ENCODE results near the gene RBP7.
"Not testable (repeated sequence)": the region's sequence is repeated elsewhere in the genome, so short reads cannot be mapped to it uniquely, and the experiment has no call there.

The RBP7 gene

DNA sequence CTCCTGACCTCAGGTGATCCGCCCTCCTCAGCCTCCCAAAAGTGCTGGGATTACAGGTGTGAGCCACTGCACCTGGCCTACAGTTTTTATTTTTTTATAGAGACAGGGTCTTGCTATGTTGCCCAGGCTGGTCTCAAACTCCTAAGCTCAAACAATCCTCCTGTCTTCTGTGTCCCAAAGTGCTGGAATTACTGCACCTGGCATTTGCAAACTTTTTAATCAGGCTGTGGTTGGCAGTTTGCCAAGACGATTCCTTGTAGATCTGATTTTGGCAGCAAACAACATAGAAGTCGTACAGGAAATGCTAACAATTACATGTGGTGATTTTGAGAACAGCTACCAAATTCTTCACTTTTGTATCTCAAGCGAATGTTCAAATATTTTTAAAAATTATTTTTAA lies 10.1 kb downstream of the RBP7 start:
- Mint-ChIP-seq H3K27ac (no peak overlapping the region), H3K4me1 (no peaks in the 10 kb centered on the region), H3K36me3 (ENCODE audit: low read depth) (no peaks in the 10 kb centered on the region), H3K27me3 (ENCODE audit: low read depth, poor library complexity) (peaks cover 32% of the 10 kb centered on the region), H3K9me3 (no peaks in the 10 kb centered on the region), H3K4me3 (no peak overlapping the region)
- DNase-seq: no peak
- TF ChIP-seq, protein P1, sequence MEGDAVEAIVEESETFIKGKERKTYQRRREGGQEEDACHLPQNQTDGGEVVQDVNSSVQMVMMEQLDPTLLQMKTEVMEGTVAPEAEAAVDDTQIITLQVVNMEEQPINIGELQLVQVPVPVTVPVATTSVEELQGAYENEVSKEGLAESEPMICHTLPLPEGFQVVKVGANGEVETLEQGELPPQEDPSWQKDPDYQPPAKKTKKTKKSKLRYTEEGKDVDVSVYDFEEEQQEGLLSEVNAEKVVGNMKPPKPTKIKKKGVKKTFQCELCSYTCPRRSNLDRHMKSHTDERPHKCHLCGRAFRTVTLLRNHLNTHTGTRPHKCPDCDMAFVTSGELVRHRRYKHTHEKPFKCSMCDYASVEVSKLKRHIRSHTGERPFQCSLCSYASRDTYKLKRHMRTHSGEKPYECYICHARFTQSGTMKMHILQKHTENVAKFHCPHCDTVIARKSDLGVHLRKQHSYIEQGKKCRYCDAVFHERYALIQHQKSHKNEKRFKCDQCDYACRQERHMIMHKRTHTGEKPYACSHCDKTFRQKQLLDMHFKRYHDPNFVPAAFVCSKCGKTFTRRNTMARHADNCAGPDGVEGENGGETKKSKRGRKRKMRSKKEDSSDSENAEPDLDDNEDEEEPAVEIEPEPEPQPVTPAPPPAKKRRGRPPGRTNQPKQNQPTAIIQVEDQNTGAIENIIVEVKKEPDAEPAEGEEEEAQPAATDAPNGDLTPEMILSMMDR (IDR thresholded peaks at IDR 0.05): no peak

DNA sequence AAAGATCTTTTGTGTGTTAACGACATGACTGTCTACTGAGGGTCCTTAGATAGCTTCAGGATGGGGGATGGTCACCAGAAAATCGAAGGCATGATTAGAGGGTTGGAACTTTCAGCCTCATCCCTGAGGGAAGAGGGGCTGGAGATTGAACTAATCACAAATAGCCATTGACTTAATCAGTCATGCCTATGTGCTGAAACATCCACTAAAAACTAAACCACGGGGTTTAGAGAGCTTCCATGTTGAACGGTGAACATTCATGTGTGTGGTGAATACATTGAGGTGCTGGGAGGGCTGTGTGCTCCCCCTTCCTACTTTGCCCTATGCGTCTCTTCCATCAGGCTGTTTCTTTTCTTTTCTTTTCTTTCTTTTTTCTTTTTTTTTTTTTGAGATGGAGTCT lies 17.0 kb downstream of the RBP7 start:
- H3K27ac Mint-ChIP-seq: no peak overlapping the region
- TF ChIP-seq, protein P1 (IDR thresholded peaks at IDR 0.05): no peak
- no peak for DNase-seq
- H3K4me3 Mint-ChIP-seq: no peak overlapping the region
- peaks cover 13% of the 10 kb centered on the region for H3K27me3 Mint-ChIP-seq (ENCODE audit: low read depth, poor library complexity)
- no peaks in the 10 kb centered on the region for H3K36me3 Mint-ChIP-seq (ENCODE audit: low read depth)
- no peaks in the 10 kb centered on the region for H3K9me3 Mint-ChIP-seq
- peaks cover 7% of the 10 kb centered on the region for H3K4me1 Mint-ChIP-seq

DNA sequence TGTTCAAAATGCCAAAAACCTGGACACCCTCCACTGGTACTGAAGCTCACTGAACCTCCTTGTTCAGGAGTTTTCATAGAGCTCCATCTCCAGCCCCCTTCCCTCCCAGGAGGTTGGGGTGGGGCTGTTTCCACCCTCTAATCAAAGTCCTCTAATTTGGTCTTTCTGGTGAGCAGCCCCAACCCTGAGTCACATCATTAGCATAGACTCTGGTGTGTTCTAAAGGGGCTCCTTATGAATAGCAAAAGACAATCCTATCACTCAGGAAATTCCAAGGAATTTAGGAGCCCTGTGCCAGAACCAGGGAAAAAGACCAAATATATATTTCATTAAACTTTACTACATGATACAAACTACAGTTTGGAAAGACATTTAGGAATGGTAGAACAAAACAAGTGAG lies 22.5 kb downstream of the RBP7 start:
- peaks cover 4% of the 10 kb centered on the region for H3K36me3 Mint-ChIP-seq (ENCODE audit: low read depth)
- peaks cover 16% of the 10 kb centered on the region for H3K27me3 Mint-ChIP-seq (ENCODE audit: low read depth, poor library complexity)
- H3K4me3 Mint-ChIP-seq: no peak overlapping the region
- DNase-seq: no peak
- H3K9me3 Mint-ChIP-seq: peaks cover 5% of the 10 kb centered on the region
- H3K4me1 Mint-ChIP-seq: peaks cover 7% of the 10 kb centered on the region
- H3K27ac Mint-ChIP-seq: no peak overlapping the region
- TF ChIP-seq, protein P1 (IDR thresholded peaks at IDR 0.05): no peak

DNA sequence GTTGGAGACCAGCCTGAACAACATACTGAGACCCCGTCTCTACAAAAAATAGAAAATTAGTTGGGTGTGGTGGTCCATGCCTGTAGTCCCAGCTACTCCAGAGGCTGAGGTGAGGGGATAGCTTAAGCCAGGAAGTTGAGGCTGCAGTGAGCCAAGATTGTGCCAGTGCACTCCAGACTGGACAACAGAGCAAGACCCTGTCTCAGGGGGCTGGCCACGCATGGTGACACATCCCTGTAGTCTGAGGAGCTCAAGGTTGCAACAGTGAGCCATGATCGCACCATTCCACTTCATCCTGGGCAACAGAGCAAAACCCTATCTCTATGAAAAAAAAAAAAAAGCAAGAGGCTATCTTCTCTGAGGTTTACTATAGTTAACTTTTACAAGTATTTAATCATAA lies 23.1 kb downstream of the RBP7 start:
- peaks cover 5% of the 10 kb centered on the region for H3K36me3 Mint-ChIP-seq (ENCODE audit: low read depth)
- DNase-seq: no peak

DNA sequence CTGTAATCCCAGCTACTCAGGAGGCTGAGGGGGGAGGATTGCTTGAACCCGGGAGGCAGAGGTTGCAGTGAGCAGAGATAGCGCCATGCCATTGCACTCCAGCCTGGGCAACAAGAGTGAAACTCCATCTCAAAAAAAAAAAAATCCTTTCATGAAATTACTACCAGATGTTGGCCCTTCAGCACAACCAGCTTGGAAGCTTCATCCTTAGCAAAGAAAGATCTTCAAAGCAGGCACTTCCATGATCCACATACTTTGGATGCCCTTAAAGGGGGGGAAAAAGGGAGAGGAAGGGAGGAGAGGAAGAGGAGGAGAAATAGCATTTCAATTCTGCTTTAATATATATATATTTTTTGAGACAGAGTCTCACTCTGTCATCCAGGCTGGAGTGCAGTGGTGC lies 23.6 kb downstream of the RBP7 start:
- Mint-ChIP-seq H3K9me3 (peaks cover 12% of the 10 kb centered on the region), H3K27me3 (ENCODE audit: low read depth, poor library complexity) (peaks cover 14% of the 10 kb centered on the region)
- H3K36me3 Mint-ChIP-seq (ENCODE audit: low read depth); DNase-seq; H3K4me1 Mint-ChIP-seq; H3K27ac Mint-ChIP-seq; H3K4me3 Mint-ChIP-seq: not testable (repeated sequence)

More for the DNA sequence above, 23.1 kb downstream of the RBP7 start:
- H3K4me1 Mint-ChIP-seq: peaks cover 7% of the 10 kb centered on the region
- TF ChIP-seq, protein P1 (IDR thresholded peaks at IDR 0.05): no peak
- no peak overlapping the region for H3K27ac Mint-ChIP-seq
- peaks cover 16% of the 10 kb centered on the region for H3K27me3 Mint-ChIP-seq (ENCODE audit: low read depth, poor library complexity)
- H3K4me3 Mint-ChIP-seq: no peak overlapping the region
- H3K9me3 Mint-ChIP-seq: peaks cover 6% of the 10 kb centered on the region

DNA sequence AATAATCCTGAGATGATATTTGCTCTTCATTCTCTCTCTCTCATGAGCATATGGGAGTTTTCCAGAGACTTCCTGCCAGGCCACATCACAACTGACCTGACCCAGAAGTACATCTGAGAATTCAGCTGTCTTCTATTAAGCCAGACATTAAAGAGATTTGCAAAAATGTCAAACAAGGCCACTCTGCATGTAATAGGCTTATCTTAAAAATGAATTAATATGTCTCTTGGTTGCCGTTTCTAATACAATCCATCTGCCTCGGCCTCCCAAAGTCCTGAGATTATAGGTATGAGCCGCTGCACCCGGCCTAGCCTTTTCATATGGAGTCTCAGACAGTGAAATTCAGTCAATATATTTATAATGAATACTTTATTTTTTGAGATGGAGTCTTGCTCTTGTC lies 25.0 kb downstream of the RBP7 start:
- H3K4me1 Mint-ChIP-seq; H3K4me3 Mint-ChIP-seq; H3K27me3 Mint-ChIP-seq (ENCODE audit: low read depth, poor library complexity); H3K36me3 Mint-ChIP-seq (ENCODE audit: low read depth); DNase-seq; H3K27ac Mint-ChIP-seq: not testable (repeated sequence)
- peaks cover 13% of the 10 kb centered on the region for H3K9me3 Mint-ChIP-seq

DNA sequence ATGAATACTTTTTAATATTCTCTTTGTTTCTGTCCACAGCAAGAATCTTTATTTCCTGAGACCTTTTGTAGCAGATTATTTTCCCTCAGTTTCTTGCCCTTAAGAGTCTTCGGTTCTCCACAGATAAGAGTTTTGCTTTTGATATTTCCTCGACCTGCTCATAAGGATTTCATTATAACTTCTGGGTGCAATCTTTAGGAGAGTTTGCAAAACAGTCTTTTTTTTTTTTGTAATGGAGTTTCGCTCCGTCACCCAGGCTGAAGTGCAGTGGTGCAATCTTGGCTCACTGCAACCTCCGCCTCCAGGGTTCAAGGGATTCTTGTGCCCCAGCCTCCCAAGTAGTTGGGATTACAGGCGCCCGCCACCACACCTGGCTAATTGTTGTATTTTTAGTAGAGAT lies 25.6 kb downstream of the RBP7 start:
- TF ChIP-seq, protein P1 (IDR thresholded peaks at IDR 0.05): no peak
- peaks cover 4% of the 10 kb centered on the region for H3K27me3 Mint-ChIP-seq (ENCODE audit: low read depth, poor library complexity)
- peaks cover 16% of the 10 kb centered on the region for H3K9me3 Mint-ChIP-seq
- H3K4me3 Mint-ChIP-seq: no peak overlapping the region
- no peak for DNase-seq
- H3K36me3 Mint-ChIP-seq (ENCODE audit: low read depth): peaks cover 5% of the 10 kb centered on the region
- no peak overlapping the region for H3K27ac Mint-ChIP-seq
- no peaks in the 10 kb centered on the region for H3K4me1 Mint-ChIP-seq

Data from nephron progenitor cell (in vitro differentiated cells).